ENCODE measurements around the gene DMC1. TPM values are rescaled to one million over a fixed set of nuclear protein-coding genes. Genes with fewer than 3 reads are reported as not detected.

Gene DMC1
- total RNA-seq, 1 donor from 2014 or later, result 12.3 TPM

DNA sequence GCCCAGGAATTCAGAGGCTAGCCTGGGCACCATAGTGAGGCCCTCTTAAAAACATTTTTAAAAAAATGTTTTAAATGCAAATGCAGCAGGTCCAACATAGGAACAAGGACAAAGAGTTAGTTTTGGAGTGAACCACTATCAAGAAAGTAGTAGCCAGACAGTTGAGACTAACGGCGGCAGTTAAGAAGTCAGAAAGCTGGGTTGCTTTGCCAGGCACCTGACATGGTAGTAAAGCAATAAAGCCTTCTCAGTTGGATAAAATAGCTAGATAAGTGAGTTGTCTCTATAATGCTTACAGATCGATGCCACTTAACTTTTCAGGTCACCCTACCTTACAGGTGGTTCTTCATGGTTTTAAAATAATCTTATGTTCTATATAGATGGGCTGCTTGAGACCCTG lies 47.0 kb downstream of the DMC1 start:
- Histone ChIP-seq H3K9me3 (no peaks in the 10 kb centered on the region), H3K4me1 (no peaks in the 10 kb centered on the region), H3K4me3 (no peak overlapping the region), H3K27ac (no peak overlapping the region), H3K36me3 (no peaks in the 10 kb centered on the region), H3K27me3 (no peaks in the 10 kb centered on the region)
- intact Hi-C loops (cut with DNase I), result no loop called here
- DNase-seq (ENCODE audit: extremely low spot score in 2 of 2), result no peak
- TF ChIP-seq, protein P1, sequence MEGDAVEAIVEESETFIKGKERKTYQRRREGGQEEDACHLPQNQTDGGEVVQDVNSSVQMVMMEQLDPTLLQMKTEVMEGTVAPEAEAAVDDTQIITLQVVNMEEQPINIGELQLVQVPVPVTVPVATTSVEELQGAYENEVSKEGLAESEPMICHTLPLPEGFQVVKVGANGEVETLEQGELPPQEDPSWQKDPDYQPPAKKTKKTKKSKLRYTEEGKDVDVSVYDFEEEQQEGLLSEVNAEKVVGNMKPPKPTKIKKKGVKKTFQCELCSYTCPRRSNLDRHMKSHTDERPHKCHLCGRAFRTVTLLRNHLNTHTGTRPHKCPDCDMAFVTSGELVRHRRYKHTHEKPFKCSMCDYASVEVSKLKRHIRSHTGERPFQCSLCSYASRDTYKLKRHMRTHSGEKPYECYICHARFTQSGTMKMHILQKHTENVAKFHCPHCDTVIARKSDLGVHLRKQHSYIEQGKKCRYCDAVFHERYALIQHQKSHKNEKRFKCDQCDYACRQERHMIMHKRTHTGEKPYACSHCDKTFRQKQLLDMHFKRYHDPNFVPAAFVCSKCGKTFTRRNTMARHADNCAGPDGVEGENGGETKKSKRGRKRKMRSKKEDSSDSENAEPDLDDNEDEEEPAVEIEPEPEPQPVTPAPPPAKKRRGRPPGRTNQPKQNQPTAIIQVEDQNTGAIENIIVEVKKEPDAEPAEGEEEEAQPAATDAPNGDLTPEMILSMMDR (IDR thresholded peaks at IDR 0.05), result no peak
- TF ChIP-seq POLR2AphosphoS5 (IDR thresholded peaks at IDR 0.05; ENCODE audit: insufficient read depth in 1 of 2, low read depth in 1 of 2) (no peak), POLR2A (IDR thresholded peaks at IDR 0.05) (no peak)

GRCh38 chr22:38519453-38520250 lies 50.3 kb downstream of the DMC1 start:
- TF ChIP-seq, protein P1 (IDR thresholded peaks at IDR 0.05), result no peak
- no peak for TF ChIP-seq POLR2AphosphoS5 (IDR thresholded peaks at IDR 0.05; ENCODE audit: insufficient read depth in 1 of 2, low read depth in 1 of 2)
- TF ChIP-seq POLR2A (IDR thresholded peaks at IDR 0.05), result no peak
- Histone ChIP-seq H3K4me1 (no peaks in the 10 kb centered on the region), H3K9me3 (no peaks in the 10 kb centered on the region), H3K4me3 (no peak overlapping the region), H3K27ac (no peak overlapping the region), H3K27me3 (no peaks in the 10 kb centered on the region), H3K36me3 (no peaks in the 10 kb centered on the region)
- intact Hi-C loops (cut with DNase I), result no loop called here
- DNase-seq (ENCODE audit: extremely low spot score in 2 of 2), result no peak

GRCh38 chr22:38518620-38519019 lies 51.4 kb downstream of the DMC1 start:
- TF ChIP-seq, protein P1 (IDR thresholded peaks at IDR 0.05), result no peak
- TF ChIP-seq POLR2AphosphoS5 (IDR thresholded peaks at IDR 0.05; ENCODE audit: insufficient read depth in 1 of 2, low read depth in 1 of 2) (no peak), POLR2A (IDR thresholded peaks at IDR 0.05) (no peak)
- intact Hi-C loops (cut with DNase I), result no loop called here
- no peak for DNase-seq (ENCODE audit: extremely low spot score in 2 of 2)
- Histone ChIP-seq H3K27ac (no peak overlapping the region), H3K4me3 (no peak overlapping the region), H3K9me3 (no peaks in the 10 kb centered on the region), H3K4me1 (no peaks in the 10 kb centered on the region), H3K27me3 (no peaks in the 10 kb centered on the region), H3K36me3 (no peaks in the 10 kb centered on the region)

GRCh38 chr22:38513063-38513462 lies 56.9 kb downstream of the DMC1 start:
- Histone ChIP-seq H3K4me3 (no peak overlapping the region), H3K27me3 (no peaks in the 10 kb centered on the region), H3K9me3 (no peaks in the 10 kb centered on the region), H3K4me1 (no peaks in the 10 kb centered on the region), H3K27ac (no peak overlapping the region), H3K36me3 (no peaks in the 10 kb centered on the region)
- intact Hi-C loops (cut with DNase I), result no loop called here
- TF ChIP-seq, protein P1 (IDR thresholded peaks at IDR 0.05), result no peak
- TF ChIP-seq POLR2A (IDR thresholded peaks at IDR 0.05), result no peak
- no peak for TF ChIP-seq POLR2AphosphoS5 (IDR thresholded peaks at IDR 0.05; ENCODE audit: insufficient read depth in 1 of 2, low read depth in 1 of 2)
- DNase-seq (ENCODE audit: extremely low spot score in 2 of 2), result no peak

GRCh38 chr22:38510416-38510970 lies 59.5 kb downstream of the DMC1 start:
- no peak for DNase-seq (ENCODE audit: extremely low spot score in 2 of 2)
- peaks cover 11% of the 10 kb centered on the region for H3K4me1 ChIP-seq
- no peak overlapping the region for H3K4me3 ChIP-seq
- TF ChIP-seq POLR2AphosphoS5 (IDR thresholded peaks at IDR 0.05; ENCODE audit: insufficient read depth in 1 of 2, low read depth in 1 of 2) (no peak), POLR2A (IDR thresholded peaks at IDR 0.05) (no peak)
- TF ChIP-seq, protein P1 (IDR thresholded peaks at IDR 0.05), result no peak
- H3K9me3 ChIP-seq, result no peaks in the 10 kb centered on the region
- intact Hi-C loops (cut with DNase I), result no loop called here
- H3K36me3 ChIP-seq, result no peaks in the 10 kb centered on the region
- no peak overlapping the region for H3K27ac ChIP-seq
- H3K27me3 ChIP-seq, result no peaks in the 10 kb centered on the region

All from vagina (tissue), 2 donors.